IMR-90 (cell line): ENCODE measurements around the gene PSMA7. TPM values are rescaled to one million over a fixed set of nuclear protein-coding genes. Genes with fewer than 3 reads are reported as not detected.

Experiments used
- ATAC-seq: fragments of 200-7000 bp; cut with Tn5 transposase; 2 replicates; pipeline ENCODE4 v1.9.1; 2020; ENCODE audit warnings: low read depth, mild to moderate bottlenecking, moderate library complexity
- BruUV-seq: library from RNA; stranded (reverse); fragments of 400-500 nt; replicated peaks from 2 replicates; lab custom pipeline; 2021; lab: Mats Ljungman, UMichigan
- CTCF ChIA-PET: fragments of 300-600 bp; formaldehyde crosslinking; extraction: SDS; loops from one replicate; lab custom pipeline; 2021; ENCODE audit warnings: antibody characterized with exemption; lab: Yijun Ruan, JAX
- POLR2A ChIA-PET: fragments of 300-600 bp; sonication (Branson Sonifier 250); formaldehyde crosslinking; loops from one replicate; lab custom pipeline; 2022; ENCODE audit warnings: antibody characterized with exemption; ENCODE audit not compliant: unreplicated experiment; lab: Charles Lee
- DNase-seq: peaks from one replicate; pipeline ENCODE4 v3.0.0; 2013
- H2AFZ ChIP-seq: replicated peaks from 2 replicates; pipeline ENCODE3; 2013; ENCODE audit warnings: low read length, mild to moderate bottlenecking; ENCODE audit not compliant: poor library complexity
- H2AK5ac ChIP-seq: 2 replicates; pipeline ENCODE4 v1.6.1; 2013; ENCODE audit warnings: low read depth, low read length, inconsistent platforms
- H2AK9ac ChIP-seq: replicated peaks from 2 replicates; pipeline ENCODE3; 2013; ENCODE audit warnings: mild to moderate bottlenecking, low read depth, low read length, moderate library complexity; ENCODE audit not compliant: poor library complexity
- H2BK120ac ChIP-seq: 2 replicates; pipeline ENCODE4 v1.6.1; 2013; ENCODE audit warnings: low read depth, low read length, inconsistent platforms
- H2BK15ac ChIP-seq: 3 replicates; pipeline ENCODE4 v1.6.1; 2013; ENCODE audit warnings: low read depth, low read length, inconsistent platforms
- H2BK20ac ChIP-seq: 2 replicates; pipeline ENCODE4 v1.6.1; 2013; ENCODE audit warnings: low read depth, mild to moderate bottlenecking, inconsistent platforms, low read length, moderate library complexity
- H2BK5ac ChIP-seq: 2 replicates; pipeline ENCODE4 v1.6.1; 2013; ENCODE audit warnings: mild to moderate bottlenecking, low read depth, low read length, inconsistent platforms; ENCODE audit not compliant: poor library complexity, severe bottlenecking
- H3K14ac ChIP-seq: replicated peaks from 2 replicates; pipeline ENCODE4 v1.6.1; 2013; ENCODE audit warnings: low read depth, low read length, inconsistent platforms
- H3K18ac ChIP-seq: 2 replicates; pipeline ENCODE4 v1.6.1; 2013; ENCODE audit warnings: low read depth, low read length, control low read depth
- H3K23ac ChIP-seq: 2 replicates; pipeline ENCODE4 v1.6.1; 2013; ENCODE audit warnings: low read depth, low read length, inconsistent platforms
- H3K27ac ChIP-seq: 2 replicates; pipeline ENCODE4 v1.5.1; 2013; ENCODE audit warnings: mild to moderate bottlenecking, control low read depth, low read length; ENCODE audit not compliant: insufficient read depth
- H3K27me3 ChIP-seq: 2 replicates; pipeline ENCODE4 v1.6.1; 2013; ENCODE audit warnings: low read length; ENCODE audit not compliant: control insufficient read depth, insufficient read depth
- H3K36me3 ChIP-seq: 2 replicates; pipeline ENCODE4 v1.6.1; 2013; ENCODE audit warnings: low read length, mixed read lengths; ENCODE audit not compliant: control insufficient read depth, insufficient read depth
- H3K4ac ChIP-seq: 2 replicates; pipeline ENCODE4 v1.6.1; 2013; ENCODE audit warnings: low read depth, low read length, inconsistent platforms
- H3K4me1 ChIP-seq: 2 replicates; pipeline ENCODE4 v1.6.1; 2013; ENCODE audit warnings: low read length, mixed read lengths; ENCODE audit not compliant: control insufficient read depth, insufficient read depth
- H3K4me2 ChIP-seq: 2 replicates; pipeline ENCODE4 v1.6.1; 2013; ENCODE audit warnings: low read depth, mild to moderate bottlenecking, control low read depth, low read length, moderate library complexity
- H3K4me3 ChIP-seq: 2 replicates; pipeline ENCODE4 v1.5.1; 2013; ENCODE audit warnings: low read depth, mild to moderate bottlenecking, control low read depth, low read length, moderate library complexity; ENCODE audit not compliant: insufficient read depth
- H3K56ac ChIP-seq: 2 replicates; pipeline ENCODE4 v1.6.1; 2013; ENCODE audit warnings: low read length, inconsistent platforms; ENCODE audit not compliant: insufficient read depth; ENCODE audit errors: extremely low read depth
- H3K79me1 ChIP-seq, 2 experiments: 2 replicates each; pipeline ENCODE4 v1.6.1; 2013; ENCODE audit warnings: low read length in 2 of 2, inconsistent platforms in 1 of 2, low read depth in 1 of 2
- H3K9ac ChIP-seq: 2 replicates; pipeline ENCODE4 v1.6.1; 2013; ENCODE audit warnings: low read depth, low read length, control low read depth
- H3K9me1 ChIP-seq: 2 replicates; pipeline ENCODE4 v1.6.1; 2013; ENCODE audit warnings: low read length, inconsistent platforms; ENCODE audit not compliant: insufficient read depth
- H3K9me3 ChIP-seq: 2 replicates; pipeline ENCODE4 v1.6.1; 2013; ENCODE audit warnings: low read length; ENCODE audit not compliant: control insufficient read depth, insufficient read depth
- H4K20me1 ChIP-seq: 2 replicates; pipeline ENCODE4 v1.6.1; 2013; ENCODE audit warnings: low read length, inconsistent platforms; ENCODE audit not compliant: insufficient read depth
- H4K5ac ChIP-seq: 2 replicates; pipeline ENCODE4 v1.6.1; 2013; ENCODE audit warnings: mild to moderate bottlenecking, low read depth, low read length, control low read depth
- H4K8ac ChIP-seq, 2 experiments: 2 replicates each; pipeline ENCODE4 v1.6.1; 2013; ENCODE audit warnings: low read depth in 2 of 2, low read length in 2 of 2, control low read depth in 1 of 2, inconsistent platforms in 1 of 2
- H4K91ac ChIP-seq: 2 replicates; pipeline ENCODE4 v1.6.1; 2013; ENCODE audit warnings: low read depth, low read length, inconsistent platforms; ENCODE audit not compliant: insufficient read depth
- ELK1 ChIP-seq: fragments of 150-350 bp; IDR thresholded peaks from 2 replicates; pipeline ENCODE4 v1.6.1; 2016; ENCODE audit warnings: low read depth, mild to moderate bottlenecking, low read length, moderate library complexity, borderline replicate concordance
- WGBS, 2 experiments: methylation state at CpG; one replicate each; pipeline versions ENCODE4 v1.1.5 to v1.1.7; 2013; ENCODE audit warnings: missing lambda C conversion rate in 2 of 2; ENCODE audit not compliant: insufficient read length in 1 of 2; ENCODE audit errors: extremely low coverage in 2 of 2; 5-methylcytosine and 5-hydroxymethylcytosine counted together
- dilution Hi-C: fragments of 300-500 bp; cut with HindIII; formaldehyde crosslinking; loops from one replicate; pipeline ENCODE4 v1.14.3; 2018; ENCODE audit warnings: low sequenced_read_pairs; ENCODE audit not compliant: unreplicated experiment
- in situ Hi-C: fragments of 300-500 bp; cut with MboI; formaldehyde crosslinking; loops from 3 replicates; pipeline ENCODE4 v1.14.3; 2019; ENCODE audit warnings: low sequenced_read_pairs, inconsistent platforms, mixed read lengths
- intact Hi-C: fragments of 100-400 bp; cut with micrococcal nuclease; formaldehyde crosslinking; loops from 2 replicates; pipeline ENCODE4 v1.10.0; 2022
- polyA plus RNA-seq, 3 experiments: library from polyadenylated mRNA; depleted of rRNA; stranded (reverse); fragments of >200 nt; gene quantifications; 2 replicates each; pipeline ENCODE4 v1.2.3, GENCODE V29; 2012; ENCODE audit warnings: low replicate concordance in 1 of 3
- total RNA-seq: library from RNA; depleted of rRNA; stranded (reverse); fragments of >200 nt; gene quantifications from 2 replicates; pipeline ENCODE4 v1.2.3, GENCODE V29; 2012

PSMA7 gene
- total and polyA plus RNA-seq, 2 of the 4 experiments (the other 2 are of a cell fraction) = 417 to 458 TPM

GRCh38 chr20:62168061-62168460 is 24.9 kb upstream of the PSMA7 start:
- Histone ChIP-seq H3K14ac (no peak overlapping the region), H2BK120ac (no peak overlapping the region), H4K20me1 (no peaks in the 10 kb centered on the region; the same call in 1 of the 2 replicates), H3K18ac (no peak overlapping the region), H2BK15ac (no peak overlapping the region), H3K4me3 (no peak overlapping the region), H2BK20ac (no peak overlapping the region), H4K8ac (no peak overlapping the region), H2AFZ (no peak overlapping the region), H2AK5ac (no peak overlapping the region), H3K4me2 (no peak overlapping the region), H3K36me3 (peaks cover 43% of the 10 kb centered on the region), H3K9me1 (0 out of 2 replicates have a peak, but pooled peaks cover 3% of the 10 kb centered on the region), H3K23ac (no peak overlapping the region), H3K27ac (no peak overlapping the region), H3K9ac (no peak overlapping the region), H3K79me1 (peaks cover 2 to 6% of the 10 kb centered on the region in 2 experiments; a peak in 3 of 4 replicates), H3K4ac (no peak overlapping the region), H3K56ac (no peak overlapping the region), H3K9me3 (no peaks in the 10 kb centered on the region), H3K27me3 (no peaks in the 10 kb centered on the region), H2AK9ac (no peak overlapping the region), H2BK5ac (no peak overlapping the region), H3K4me1 (no peaks in the 10 kb centered on the region; the same call in 1 of the 2 replicates), H4K91ac (no peak overlapping the region), H4K5ac (no peak overlapping the region)
- ATAC-seq (no peak), DNase-seq (no peak)
- POLR2A ChIA-PET = no interaction called here
- CTCF ChIA-PET = no interaction called here
- in situ Hi-C loops (no loop called here), dilution Hi-C loops (no loop called here), intact Hi-C loops (no loop called here)
- whole genome bisulfite sequencing, 2 experiments = no CpG with 5 or more reads among the region's 4 CpGs
- BruUV-seq = no TSS peak
- TF ChIP-seq ELK1 = no peak
